ENCODE results near the gene MRPL21. TPM values are rescaled to one million over a fixed set of nuclear protein-coding genes. Genes with fewer than 3 reads are reported as not detected.
A peak's percentile ranks its signal among the peaks of the same experiment; 100 is the strongest.

Gene MRPL21
- total and polyA plus RNA-seq, 9 of the 15 experiments (the other 6 are each of a cell fraction or from before 2014, with no cell fraction given): 196 to 618 (median 232) TPM

- TF ChIP-seq, protein P1, sequence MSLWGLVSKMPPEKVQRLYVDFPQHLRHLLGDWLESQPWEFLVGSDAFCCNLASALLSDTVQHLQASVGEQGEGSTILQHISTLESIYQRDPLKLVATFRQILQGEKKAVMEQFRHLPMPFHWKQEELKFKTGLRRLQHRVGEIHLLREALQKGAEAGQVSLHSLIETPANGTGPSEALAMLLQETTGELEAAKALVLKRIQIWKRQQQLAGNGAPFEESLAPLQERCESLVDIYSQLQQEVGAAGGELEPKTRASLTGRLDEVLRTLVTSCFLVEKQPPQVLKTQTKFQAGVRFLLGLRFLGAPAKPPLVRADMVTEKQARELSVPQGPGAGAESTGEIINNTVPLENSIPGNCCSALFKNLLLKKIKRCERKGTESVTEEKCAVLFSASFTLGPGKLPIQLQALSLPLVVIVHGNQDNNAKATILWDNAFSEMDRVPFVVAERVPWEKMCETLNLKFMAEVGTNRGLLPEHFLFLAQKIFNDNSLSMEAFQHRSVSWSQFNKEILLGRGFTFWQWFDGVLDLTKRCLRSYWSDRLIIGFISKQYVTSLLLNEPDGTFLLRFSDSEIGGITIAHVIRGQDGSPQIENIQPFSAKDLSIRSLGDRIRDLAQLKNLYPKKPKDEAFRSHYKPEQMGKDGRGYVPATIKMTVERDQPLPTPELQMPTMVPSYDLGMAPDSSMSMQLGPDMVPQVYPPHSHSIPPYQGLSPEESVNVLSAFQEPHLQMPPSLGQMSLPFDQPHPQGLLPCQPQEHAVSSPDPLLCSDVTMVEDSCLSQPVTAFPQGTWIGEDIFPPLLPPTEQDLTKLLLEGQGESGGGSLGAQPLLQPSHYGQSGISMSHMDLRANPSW (CRISPR knock-in tag; IDR thresholded peaks at IDR 0.05): peak; percentile 54; the same call in 1 of the 2 replicates
- no peak for TF ChIP-seq TFAM (CRISPR knock-in tag; conservative IDR thresholded peaks at IDR 0.05)
- TF ChIP-seq E2F5 (CRISPR knock-in tag; IDR thresholded peaks at IDR 0.05): 0 out of 2 replicates have a peak, but pooled peaks have one; percentile 24
- 0 out of 2 replicates have a peak, but pooled peaks have one; percentile 37 for TF ChIP-seq ZHX1 (conservative IDR thresholded peaks at IDR 0.05; ENCODE audit: low read length)
- peak; percentile 96 for TF ChIP-seq SUPT5H (IDR thresholded peaks at IDR 0.05)
- peak; percentile 94; the same call in 1 of the 2 replicates for TF ChIP-seq KDM2B (CRISPR knock-in tag; IDR thresholded peaks at IDR 0.05)
- peak; percentile 78; the same call in 1 of the 2 replicates for TF ChIP-seq CBX1 (IDR thresholded peaks at IDR 0.05; ENCODE audit: low read depth)
- peak; percentile 98 for TF ChIP-seq PHF8 (IDR thresholded peaks at IDR 0.05; ENCODE audit: borderline replicate concordance, low read length)
- TF ChIP-seq, protein P2, sequence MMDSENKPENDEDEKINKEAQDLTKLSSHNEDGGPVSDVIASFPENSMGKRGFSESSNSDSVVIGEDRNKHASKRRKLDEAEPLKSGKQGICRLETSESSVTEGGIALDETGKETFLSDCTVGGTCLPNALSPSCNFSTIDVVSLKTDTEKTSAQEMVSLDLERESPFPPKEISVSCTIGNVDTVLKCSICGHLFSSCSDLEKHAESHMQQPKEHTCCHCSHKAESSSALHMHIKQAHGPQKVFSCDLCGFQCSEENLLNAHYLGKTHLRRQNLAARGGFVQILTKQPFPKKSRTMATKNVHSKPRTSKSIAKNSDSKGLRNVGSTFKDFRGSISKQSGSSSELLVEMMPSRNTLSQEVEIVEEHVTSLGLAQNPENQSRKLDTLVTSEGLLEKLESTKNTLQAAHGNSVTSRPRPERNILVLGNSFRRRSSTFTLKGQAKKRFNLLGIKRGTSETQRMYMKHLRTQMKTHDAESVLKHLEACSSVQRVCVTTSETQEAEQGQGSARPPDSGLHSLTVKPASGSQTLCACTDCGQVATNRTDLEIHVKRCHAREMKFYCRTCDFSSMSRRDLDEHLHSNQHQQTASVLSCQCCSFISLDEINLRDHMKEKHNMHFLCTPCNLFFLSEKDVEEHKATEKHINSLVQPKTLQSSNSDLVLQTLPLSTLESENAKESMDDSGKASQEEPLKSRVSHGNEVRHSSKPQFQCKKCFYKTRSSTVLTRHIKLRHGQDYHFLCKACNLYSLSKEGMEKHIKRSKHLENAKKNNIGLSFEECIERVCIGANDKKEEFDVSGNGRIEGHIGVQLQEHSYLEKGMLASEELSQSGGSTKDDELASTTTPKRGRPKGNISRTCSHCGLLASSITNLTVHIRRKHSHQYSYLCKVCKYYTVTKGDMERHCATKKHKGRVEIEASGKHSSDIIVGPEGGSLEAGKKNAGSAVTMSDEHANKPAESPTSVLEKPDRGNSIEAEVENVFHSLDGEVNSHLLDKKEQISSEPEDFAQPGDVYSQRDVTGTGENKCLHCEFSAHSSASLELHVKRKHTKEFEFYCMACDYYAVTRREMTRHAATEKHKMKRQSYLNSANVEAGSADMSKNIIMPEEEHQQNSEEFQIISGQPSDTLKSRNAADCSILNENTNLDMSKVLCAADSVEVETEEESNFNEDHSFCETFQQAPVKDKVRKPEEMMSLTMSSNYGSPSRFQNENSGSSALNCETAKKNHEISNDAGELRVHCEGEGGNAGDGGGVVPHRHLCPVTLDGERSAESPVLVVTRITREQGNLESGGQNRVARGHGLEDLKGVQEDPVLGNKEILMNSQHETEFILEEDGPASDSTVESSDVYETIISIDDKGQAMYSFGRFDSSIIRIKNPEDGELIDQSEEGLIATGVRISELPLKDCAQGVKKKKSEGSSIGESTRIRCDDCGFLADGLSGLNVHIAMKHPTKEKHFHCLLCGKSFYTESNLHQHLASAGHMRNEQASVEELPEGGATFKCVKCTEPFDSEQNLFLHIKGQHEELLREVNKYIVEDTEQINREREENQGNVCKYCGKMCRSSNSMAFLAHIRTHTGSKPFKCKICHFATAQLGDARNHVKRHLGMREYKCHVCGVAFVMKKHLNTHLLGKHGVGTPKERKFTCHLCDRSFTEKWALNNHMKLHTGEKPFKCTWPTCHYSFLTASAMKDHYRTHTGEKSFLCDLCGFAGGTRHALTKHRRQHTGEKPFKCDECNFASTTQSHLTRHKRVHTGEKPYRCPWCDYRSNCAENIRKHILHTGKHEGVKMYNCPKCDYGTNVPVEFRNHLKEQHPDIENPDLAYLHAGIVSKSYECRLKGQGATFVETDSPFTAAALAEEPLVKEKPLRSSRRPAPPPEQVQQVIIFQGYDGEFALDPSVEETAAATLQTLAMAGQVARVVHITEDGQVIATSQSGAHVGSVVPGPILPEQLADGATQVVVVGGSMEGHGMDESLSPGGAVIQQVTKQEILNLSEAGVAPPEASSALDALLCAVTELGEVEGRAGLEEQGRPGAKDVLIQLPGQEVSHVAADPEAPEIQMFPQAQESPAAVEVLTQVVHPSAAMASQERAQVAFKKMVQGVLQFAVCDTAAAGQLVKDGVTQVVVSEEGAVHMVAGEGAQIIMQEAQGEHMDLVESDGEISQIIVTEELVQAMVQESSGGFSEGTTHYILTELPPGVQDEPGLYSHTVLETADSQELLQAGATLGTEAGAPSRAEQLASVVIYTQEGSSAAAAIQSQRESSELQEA (IDR thresholded peaks at IDR 0.05; ENCODE audit: low read depth): no peak
- no peak for TF ChIP-seq KAT8 (IDR thresholded peaks at IDR 0.05; ENCODE audit: low read depth)
- TF ChIP-seq GATAD2B (IDR thresholded peaks at IDR 0.05; ENCODE audit: borderline replicate concordance): peak; percentile 51; the same call in 1 of the 2 replicates
Observed at GRCh38 chr11:68903288-68904247, at the start of gene MRPL21, which contains the start of gene IGHMBP2 (continued).

All from K562 (cell line).